Activated T-helper 2 cell treated with anti-CD3 and anti-CD28 coated beads, Interferon-gamma antibody, Interleukin-2, Interleukin-4, amounts not matched to agents 10 μg/mL and 5 μg/mL and 100 μg/mL, durations not matched to agents 14 hours and 24 hours and 36 hours (primary cell): ENCODE data around the gene OR13C4. TPM values are rescaled to one million over a fixed set of nuclear protein-coding genes. Genes with fewer than 3 reads are reported as not detected.

Source experiments
- DNase-seq: peaks from one replicate; pipeline ENCODE4 v3.0.0; 2021; ENCODE audit warnings: low spot score
- H3K27ac Mint-ChIP-seq: one replicate; pipeline ENCODE4 v1.8.0; 2021; ENCODE audit warnings: mixed read lengths
- H3K27me3 Mint-ChIP-seq: one replicate; pipeline ENCODE4 v1.8.0; 2021; ENCODE audit warnings: low read depth, mixed read lengths
- H3K36me3 Mint-ChIP-seq: one replicate; pipeline ENCODE4 v1.8.0; 2021; ENCODE audit warnings: low read depth, mixed read lengths
- H3K4me1 Mint-ChIP-seq: one replicate; pipeline ENCODE4 v1.8.0; 2021; ENCODE audit warnings: low read depth, mixed read lengths
- H3K4me3 Mint-ChIP-seq: one replicate; pipeline ENCODE4 v1.8.0; 2021; ENCODE audit warnings: low read depth, mild to moderate bottlenecking, moderate library complexity, mixed read lengths
- H3K9me3 Mint-ChIP-seq: one replicate; pipeline ENCODE4 v1.8.0; 2021; ENCODE audit warnings: mixed read lengths
- intact Hi-C: fragments of 100-400 bp; cut with micrococcal nuclease; formaldehyde crosslinking; loops from one replicate; pipeline ENCODE4 v1.15.1; 2023
- total RNA-seq: library from RNA; stranded (reverse); gene quantifications from 2 replicates; pipeline ENCODE4 v1.2.3, GENCODE V29; 2022

OR13C4 gene
- total RNA-seq, 1 donor from 2014 or later, result not detected

DNA sequence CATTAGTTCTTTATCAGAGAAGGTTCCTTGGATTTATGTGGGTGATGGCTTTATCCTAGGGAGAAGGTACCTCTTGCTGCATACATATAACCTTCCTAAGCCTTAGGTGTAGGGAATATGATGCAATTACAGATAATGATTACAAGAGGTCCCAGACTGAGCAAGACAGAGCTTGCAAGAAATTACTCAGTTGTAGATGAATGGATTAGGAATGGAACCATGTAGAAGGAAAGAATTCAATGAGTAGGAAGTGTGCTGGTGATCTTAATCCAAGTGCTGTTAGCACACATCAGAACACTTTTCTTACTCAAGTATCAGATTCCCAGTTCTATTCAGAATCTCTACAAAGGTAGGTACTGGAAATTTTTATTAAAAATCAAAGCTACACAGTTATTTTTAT, 20.4 kb downstream of the OR13C4 start:
- no peak for DNase-seq
- intact Hi-C loops, result no loop called here
- no peak overlapping the region for H3K4me3 Mint-ChIP-seq
- no peak overlapping the region for H3K27ac Mint-ChIP-seq
- H3K9me3 Mint-ChIP-seq, result no peaks in the 10 kb centered on the region
- H3K36me3 Mint-ChIP-seq, result no peaks in the 10 kb centered on the region
- H3K27me3 Mint-ChIP-seq, result no peaks in the 10 kb centered on the region
- no peaks in the 10 kb centered on the region for H3K4me1 Mint-ChIP-seq

DNA sequence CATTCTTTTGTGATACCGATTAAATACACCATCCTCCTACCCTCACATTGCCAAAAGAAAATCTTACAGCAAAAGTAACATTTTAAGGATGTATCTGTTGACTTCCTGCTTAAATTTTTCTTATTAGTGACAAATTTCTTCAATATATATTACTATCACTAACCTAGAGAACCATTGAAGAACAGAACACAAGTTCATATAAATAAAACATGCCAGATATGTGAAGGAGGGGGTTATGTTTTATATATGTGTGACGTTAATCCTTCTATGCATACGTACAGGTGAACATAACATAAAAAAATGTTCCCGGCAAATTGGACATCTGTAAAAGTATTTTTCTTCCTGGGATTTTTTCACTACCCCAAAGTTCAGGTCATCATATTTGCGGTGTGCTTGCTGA, 23.0 kb downstream of the OR13C4 start, which contains the start of gene OR13F1:
OR13F1 (plus strand) TSS at position 301 of the 400 bp plus-strand sequence; CDS start at position 301, 0 bp downstream.
- Mint-ChIP-seq H3K4me3 (no peak within 1 kb of the TSS), H3K27me3 (no peaks in the 10 kb centered on the region), H3K9me3 (no peaks in the 10 kb centered on the region), H3K27ac (no peak within 1 kb of the TSS), H3K36me3 (no peaks in the 10 kb centered on the region), H3K4me1 (no peaks in the 10 kb centered on the region)
- no peak for DNase-seq
- intact Hi-C loops, result no loop called here

GRCh38 chr9:104503440-104503839, 23.6 kb downstream of the OR13C4 start:
- intact Hi-C loops, result no loop called here
- Mint-ChIP-seq H3K36me3 (no peaks in the 10 kb centered on the region), H3K9me3 (no peaks in the 10 kb centered on the region), H3K27ac (no peak overlapping the region), H3K4me1 (no peaks in the 10 kb centered on the region), H3K27me3 (no peaks in the 10 kb centered on the region), H3K4me3 (no peak overlapping the region)
- no peak for DNase-seq

- DNase-seq, result no peak
- Mint-ChIP-seq H3K4me1 (no peaks in the 10 kb centered on the region), H3K27me3 (no peaks in the 10 kb centered on the region), H3K36me3 (no peaks in the 10 kb centered on the region), H3K4me3 (no peak overlapping the region), H3K27ac (no peak overlapping the region), H3K9me3 (no peaks in the 10 kb centered on the region)
- intact Hi-C loops, result no loop called here
These were observed 32.2 kb downstream of the OR13C4 start for GRCh38 chr9:104494808-104495207.

DNA sequence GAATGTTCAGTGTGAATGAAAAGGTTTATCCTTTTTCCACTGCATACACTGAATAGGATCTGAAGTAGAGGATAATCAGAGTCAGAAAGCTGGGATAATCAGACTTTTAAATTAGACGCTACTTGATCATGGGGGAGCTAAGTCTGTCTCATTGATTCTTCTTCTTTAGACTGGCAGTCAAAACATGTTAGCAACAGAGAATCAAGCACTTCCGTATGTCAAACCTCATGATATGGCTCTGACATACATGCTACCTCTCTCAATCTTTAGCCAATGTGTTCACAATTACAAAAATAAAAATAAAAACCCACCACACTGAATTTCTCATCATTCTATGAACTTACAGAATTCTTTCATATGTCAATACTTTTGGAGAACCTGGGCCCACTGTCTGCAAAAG, 42.0 kb downstream of the OR13C4 start:
- Mint-ChIP-seq H3K27me3 (no peaks in the 10 kb centered on the region), H3K4me3 (no peak overlapping the region), H3K9me3 (no peaks in the 10 kb centered on the region), H3K36me3 (no peaks in the 10 kb centered on the region), H3K27ac (no peak overlapping the region), H3K4me1 (no peaks in the 10 kb centered on the region)
- intact Hi-C loops, result no loop called here
- no peak for DNase-seq

DNA sequence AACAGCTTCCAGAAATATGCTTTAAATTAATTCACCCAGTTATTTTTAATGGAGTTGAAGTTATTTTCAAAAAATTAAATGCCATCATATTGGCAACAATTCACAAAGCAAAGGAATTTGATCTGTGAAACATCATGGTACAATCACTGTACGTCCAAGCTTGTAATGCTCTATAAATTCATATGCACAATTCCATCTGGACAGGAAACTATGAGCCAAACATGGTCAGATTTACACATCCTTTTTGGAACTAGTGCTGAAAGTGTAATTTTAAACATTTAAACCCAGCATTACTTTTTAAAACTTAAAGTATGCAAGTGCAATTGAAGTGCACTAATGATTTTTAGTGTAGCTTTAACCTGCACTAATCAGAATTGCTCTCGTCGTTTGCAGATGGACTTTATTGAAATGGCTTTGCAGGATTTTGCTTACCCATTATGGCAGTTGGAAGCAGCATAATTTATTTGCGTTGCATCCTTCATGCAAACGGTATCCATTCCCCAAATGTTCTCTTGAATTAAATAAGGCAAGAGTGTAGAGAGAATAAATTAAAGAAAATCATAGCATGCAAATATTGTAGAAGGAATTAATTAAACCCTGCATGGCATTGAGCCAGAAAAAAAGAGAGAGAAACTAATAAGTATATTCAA, 44.0 kb downstream of the OR13C4 start:
- no peak overlapping the region for H3K27ac Mint-ChIP-seq
- H3K27me3 Mint-ChIP-seq, result no peaks in the 10 kb centered on the region
- H3K4me1 Mint-ChIP-seq, result no peaks in the 10 kb centered on the region
- intact Hi-C loops, result no loop called here
- H3K4me3 Mint-ChIP-seq, result no peak overlapping the region
- no peak for DNase-seq
- no peaks in the 10 kb centered on the region for H3K9me3 Mint-ChIP-seq
- H3K36me3 Mint-ChIP-seq, result no peaks in the 10 kb centered on the region

Other genes starting within 250 kb of the OR13C4 start
- gene OR13F1, start 22.9 kb downstream of the OR13C4 start, total RNA-seq, result not detected in 2 replicates
- not detected in 2 replicates for gene OR13C3, start 9.6 kb upstream of the OR13C4 start, total RNA-seq
- gene OR13C8, start 42.0 kb upstream of the OR13C4 start, total RNA-seq, result not detected in 2 replicates
- not detected in 2 replicates for gene OR13C5, start 72.2 kb upstream of the OR13C4 start, total RNA-seq
- gene OR13C2, start 78.4 kb upstream of the OR13C4 start, total RNA-seq, result not detected in 2 replicates
- not detected in 2 replicates for gene OR13C9, start 91.0 kb upstream of the OR13C4 start, total RNA-seq
- gene OR13D1, start 167.3 kb upstream of the OR13C4 start, total RNA-seq, result not detected in 2 replicates
- 10.3 and 10.8 TPM in 2 replicates for gene NIPSNAP3A, start 220.5 kb upstream of the OR13C4 start, total RNA-seq
- gene NIPSNAP3B, start 236.9 kb upstream of the OR13C4 start, total RNA-seq, result 0.50 and 0.60 TPM in 2 replicates